ENCODE measurements around the gene TCF4.

- no peak for TF ChIP-seq CTCF (conservative IDR thresholded peaks at IDR 0.05; ENCODE audit: low read length)
- no peak for TF ChIP-seq EZH2phosphoT487 (IDR thresholded peaks at IDR 0.05; ENCODE audit: borderline replicate concordance)
These were observed 297.1 kb downstream of the TCF4 start for GRCh38 chr18:55290898-55291297.

All from Loucy (cell line).